Mesendoderm (in vitro differentiated cells): ENCODE measurements around the gene RASA3.
"Not testable (repeated sequence)": the region's sequence is repeated elsewhere in the genome, so short reads cannot be mapped to it uniquely, and the experiment has no call there.

Experiments
- DNase-seq: peaks from one replicate; pipeline ENCODE4 v3.0.0; 2013
- H2AK5ac ChIP-seq: 2 replicates; pipeline ENCODE4 v1.6.1; 2013; ENCODE audit warnings: low read length, inconsistent platforms
- H2BK120ac ChIP-seq: 2 replicates; pipeline ENCODE4 v1.6.1; 2013; ENCODE audit warnings: low read depth, mild to moderate bottlenecking, low read length, moderate library complexity, mixed read lengths
- H2BK15ac ChIP-seq: replicated peaks from 2 replicates; pipeline ENCODE4 v1.6.1; 2013; ENCODE audit warnings: low read depth, mild to moderate bottlenecking, moderate library complexity
- H2BK5ac ChIP-seq: 2 replicates; pipeline ENCODE4 v1.6.1; 2013; ENCODE audit warnings: low read length, inconsistent platforms
- H3K18ac ChIP-seq: 2 replicates; pipeline ENCODE4 v1.6.1; 2013; ENCODE audit warnings: mild to moderate bottlenecking, low read length, mixed read lengths
- H3K23ac ChIP-seq: one replicate; pipeline ENCODE4 v1.6.1; 2013; ENCODE audit warnings: low read length
- H3K27ac ChIP-seq: 2 replicates; pipeline ENCODE4 v1.5.1; 2013; ENCODE audit warnings: low read depth, mild to moderate bottlenecking, inconsistent platforms, low read length, moderate library complexity
- H3K27me3 ChIP-seq: 2 replicates; pipeline ENCODE4 v1.6.1; 2013; ENCODE audit warnings: low read length, control low read depth, mild to moderate bottlenecking, inconsistent platforms; ENCODE audit not compliant: insufficient read depth, poor library complexity
- H3K36me3 ChIP-seq: 2 replicates; pipeline ENCODE4 v1.6.1; 2013; ENCODE audit warnings: low read length, inconsistent platforms; ENCODE audit not compliant: control insufficient read depth, insufficient read depth
- H3K4ac ChIP-seq: one replicate; pipeline ENCODE4 v1.6.1; 2013; ENCODE audit warnings: low read depth, mild to moderate bottlenecking, low read length, moderate library complexity
- H3K4me1 ChIP-seq: 2 replicates; pipeline ENCODE4 v1.6.1; 2013; ENCODE audit warnings: low read depth, low read length, inconsistent platforms; ENCODE audit not compliant: control insufficient read depth
- H3K4me2 ChIP-seq: 2 replicates; pipeline ENCODE4 v1.6.1; 2013; ENCODE audit warnings: low read length
- H3K4me3 ChIP-seq: 2 replicates; pipeline ENCODE4 v1.5.1; 2013; ENCODE audit warnings: mild to moderate bottlenecking, low read length
- H3K56ac ChIP-seq: one replicate; pipeline ENCODE4 v1.6.1; 2013; ENCODE audit warnings: low read length
- H3K79me1 ChIP-seq: 2 replicates; pipeline ENCODE4 v1.6.1; 2013; ENCODE audit warnings: low read length, inconsistent platforms
- H3K79me2 ChIP-seq: 2 replicates; pipeline ENCODE4 v1.6.1; 2013; ENCODE audit warnings: mild to moderate bottlenecking, low read length; ENCODE audit not compliant: control insufficient read depth, insufficient read depth
- H3K9ac ChIP-seq: 2 replicates; pipeline ENCODE4 v1.6.1; 2013; ENCODE audit warnings: low read length, inconsistent platforms
- H4K5ac ChIP-seq: one replicate; pipeline ENCODE4 v1.6.1; 2013; ENCODE audit warnings: low read length
- H4K8ac ChIP-seq: one replicate; pipeline ENCODE4 v1.6.1; 2013; ENCODE audit warnings: low read depth, mild to moderate bottlenecking, control low read depth, low read length, moderate library complexity
- WGBS: extraction: QIAGEN DNeasy Blood & Tissue Kit; methylation state at CpG from one replicate; pipeline ENCODE4 v1.1.7; 2013; ENCODE audit warnings: low lambda C conversion rate, missing lambda C conversion rate; ENCODE audit not compliant: insufficient coverage; ENCODE audit errors: extremely low coverage; 5-methylcytosine and 5-hydroxymethylcytosine counted together

Gene RASA3

DNA sequence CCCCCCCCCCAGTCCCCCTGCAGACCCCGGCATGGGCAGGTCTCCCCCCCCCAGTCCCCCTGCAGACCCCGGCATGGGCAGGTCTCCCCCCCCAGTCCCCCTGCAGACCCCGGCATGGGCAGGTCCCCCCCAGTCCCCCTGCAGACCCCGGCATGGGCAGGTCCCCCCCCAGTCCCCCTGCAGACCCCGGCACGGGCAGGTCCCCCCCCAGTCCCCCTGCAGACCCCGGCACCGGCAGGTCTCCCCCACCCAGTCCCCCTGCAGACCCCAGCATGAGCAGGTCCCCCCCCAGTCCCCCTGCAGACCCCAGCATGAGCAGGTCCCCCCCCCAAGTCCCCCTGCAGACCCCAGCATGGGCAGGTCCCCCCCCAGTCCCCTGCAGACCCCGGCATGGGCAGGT is 703 bp upstream of the RASA3 start:
- not testable (repeated sequence) for DNase-seq, H3K56ac ChIP-seq, H3K18ac ChIP-seq, H2AK5ac ChIP-seq, H3K4me3 ChIP-seq, H3K23ac ChIP-seq, H2BK15ac ChIP-seq, H4K5ac ChIP-seq, H3K4ac ChIP-seq, H2BK120ac ChIP-seq, H2BK5ac ChIP-seq, H3K9ac ChIP-seq, H3K4me2 ChIP-seq, H4K8ac ChIP-seq, H3K27me3 ChIP-seq, H3K4me1 ChIP-seq, H3K27ac ChIP-seq, H3K36me3 ChIP-seq
- WGBS, result no CpG with 5 or more reads among the region's 9 CpGs
- Histone ChIP-seq H3K79me2 (peaks cover 17% of the 10 kb centered on the region), H3K79me1 (peaks cover 10% of the 10 kb centered on the region)

GRCh38 chr13:114131583-114132418 is 622 bp downstream of the RASA3 start:
- no peak overlapping the region for H2BK15ac ChIP-seq
- H3K79me1 ChIP-seq, result peaks cover 19% of the 10 kb centered on the region
- peak; percentile 35 for DNase-seq
- peak overlapping the region; percentile 85 for H3K23ac ChIP-seq
- peak overlapping the region; percentile 87 for H3K9ac ChIP-seq
- peak overlapping the region; percentile 16 for H2BK120ac ChIP-seq
- peak overlapping the region; percentile 99 for H3K4me2 ChIP-seq
- WGBS, result no CpG with 5 or more reads among the region's 95 CpGs
- H3K4me3 ChIP-seq, result peak overlapping the region; percentile 63
- H3K27ac ChIP-seq, result peak overlapping the region; percentile 9
- H3K4me1 ChIP-seq, result peaks cover 10% of the 10 kb centered on the region
- H4K8ac ChIP-seq, result no peak overlapping the region
- H3K18ac ChIP-seq, result peak overlapping the region; percentile 24
- H3K56ac ChIP-seq, result peak overlapping the region; percentile 93
- peaks cover 30% of the 10 kb centered on the region for H3K79me2 ChIP-seq
- no peak overlapping the region for H4K5ac ChIP-seq
- H2AK5ac ChIP-seq, result no peak overlapping the region
- H3K27me3 ChIP-seq, result no peaks in the 10 kb centered on the region
- no peaks in the 10 kb centered on the region for H3K36me3 ChIP-seq
- H3K4ac ChIP-seq, result no peak overlapping the region
- H2BK5ac ChIP-seq, result no peak overlapping the region

- Histone ChIP-seq H3K4ac (no peak overlapping the region), H3K36me3 (no peaks in the 10 kb centered on the region), H2AK5ac (no peak overlapping the region), H4K8ac (no peak overlapping the region), H3K4me3 (peak overlapping the region; percentile 45), H3K23ac (peak overlapping the region; percentile 83), H3K27me3 (no peaks in the 10 kb centered on the region), H2BK120ac (no peak overlapping the region), H3K18ac (peak overlapping the region; percentile 40), H3K27ac (peak overlapping the region; percentile 72), H2BK15ac (no peak overlapping the region), H3K4me1 (peaks cover 10% of the 10 kb centered on the region), H2BK5ac (peak overlapping the region; percentile 23), H3K4me2 (peak overlapping the region; percentile 99), H3K9ac (peak overlapping the region; percentile 87), H3K79me2 (peaks cover 36% of the 10 kb centered on the region), H3K79me1 (peaks cover 23% of the 10 kb centered on the region), H3K56ac (peak overlapping the region; percentile 93), H4K5ac (no peak overlapping the region)
- whole genome bisulfite sequencing, result no CpG with 5 or more reads among the region's 30 CpGs
- DNase-seq, result peak; percentile 90
Measured at GRCh38 chr13:114130837-114131582, 1.4 kb downstream of the RASA3 start.

GRCh38 chr13:114130131-114130836 is 2.1 kb downstream of the RASA3 start:
- H3K4me3 ChIP-seq, result no peak overlapping the region
- no peak overlapping the region for H4K8ac ChIP-seq
- H3K18ac ChIP-seq, result peak overlapping the region; percentile 40
- peak overlapping the region; percentile 99 for H3K4me2 ChIP-seq
- peaks cover 24% of the 10 kb centered on the region for H3K79me1 ChIP-seq
- H3K36me3 ChIP-seq, result no peaks in the 10 kb centered on the region
- H3K9ac ChIP-seq, result peak overlapping the region; percentile 67
- no peaks in the 10 kb centered on the region for H3K27me3 ChIP-seq
- DNase-seq, result no peak
- no peak overlapping the region for H2BK120ac ChIP-seq
- no peak overlapping the region for H2AK5ac ChIP-seq
- no peak overlapping the region for H2BK15ac ChIP-seq
- H3K56ac ChIP-seq, result peak overlapping the region; percentile 77
- H3K79me2 ChIP-seq, result peaks cover 40% of the 10 kb centered on the region
- peak overlapping the region; percentile 83 for H3K23ac ChIP-seq
- H3K4ac ChIP-seq, result no peak overlapping the region
- peak overlapping the region; percentile 72 for H3K27ac ChIP-seq
- peak overlapping the region; percentile 23 for H2BK5ac ChIP-seq
- peaks cover 10% of the 10 kb centered on the region for H3K4me1 ChIP-seq
- no peak overlapping the region for H4K5ac ChIP-seq
- no CpG with 5 or more reads among the region's 18 CpGs for WGBS

DNA sequence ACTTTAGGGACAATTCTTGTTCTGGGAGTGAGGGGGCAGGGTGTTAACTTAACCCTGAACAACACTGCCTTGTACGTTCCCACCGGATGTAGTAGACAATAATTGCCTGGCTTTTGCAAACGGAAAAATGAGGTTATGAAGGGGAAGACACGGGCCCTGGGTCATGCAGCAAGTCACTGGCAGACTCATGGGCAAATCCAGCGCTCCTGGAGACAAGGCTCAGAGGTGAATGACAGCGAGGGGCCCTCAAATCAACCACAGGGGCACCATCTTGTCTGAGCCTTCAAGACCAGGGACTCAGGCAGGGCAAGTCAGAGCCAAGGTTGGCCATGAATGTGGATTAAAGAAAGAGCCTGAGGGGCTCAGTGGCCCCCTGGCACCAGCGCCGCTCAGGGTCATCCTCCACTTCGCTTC is 2.8 kb downstream of the RASA3 start:
- no peak overlapping the region for H2BK5ac ChIP-seq
- no CpG with 5 or more reads among the region's 9 CpGs for WGBS
- H3K79me2 ChIP-seq, result peaks cover 45% of the 10 kb centered on the region
- no peak overlapping the region for H2BK120ac ChIP-seq
- no peak overlapping the region for H3K4me3 ChIP-seq
- no peaks in the 10 kb centered on the region for H3K36me3 ChIP-seq
- no peak overlapping the region for H3K56ac ChIP-seq
- no peak overlapping the region for H4K5ac ChIP-seq
- H2BK15ac ChIP-seq, result no peak overlapping the region
- no peak overlapping the region for H3K4me2 ChIP-seq
- H4K8ac ChIP-seq, result no peak overlapping the region
- H3K18ac ChIP-seq, result peak overlapping the region; percentile 4
- no peak overlapping the region for H3K9ac ChIP-seq
- H3K79me1 ChIP-seq, result peaks cover 28% of the 10 kb centered on the region
- DNase-seq, result no peak
- H3K27me3 ChIP-seq, result no peaks in the 10 kb centered on the region
- no peak overlapping the region for H3K23ac ChIP-seq
- no peak overlapping the region for H3K4ac ChIP-seq
- peaks cover 10% of the 10 kb centered on the region for H3K4me1 ChIP-seq
- H3K27ac ChIP-seq, result no peak overlapping the region
- H2AK5ac ChIP-seq, result no peak overlapping the region
